GM12892 (cell line): ENCODE data around the gene AGPAT4.
"Not testable (repeated sequence)": the region's sequence is repeated elsewhere in the genome, so short reads cannot be mapped to it uniquely, and the experiment has no call there.

Source experiments
- DNase-seq: peaks from one replicate; pipeline ENCODE4 v3.0.0; 2011; ENCODE audit not compliant: insufficient read length
- FAIRE-seq: peaks from 2 replicates; lab custom pipeline; 2011; peaks lifted over from hg19 to GRCh38; lab: Jason Lieb, UNC
- POLR2A ChIP-seq: IDR thresholded peaks from 2 replicates; pipeline ENCODE4 v1.6.1; 2011; ENCODE audit warnings: low read depth, low read length, control low read depth
- POLR2AphosphoS5 ChIP-seq: IDR thresholded peaks from 2 replicates; pipeline ENCODE4 v1.6.1; 2011; ENCODE audit warnings: low read depth, low read length, control low read depth
- TAF1 ChIP-seq: IDR thresholded peaks from 2 replicates; pipeline ENCODE4 v1.6.1; 2011; ENCODE audit warnings: low read depth, mild to moderate bottlenecking, control low read depth, low read length, borderline replicate concordance

The AGPAT4 gene

GRCh38 chr6:161125591-161125990 lies 148.3 kb downstream of the AGPAT4 start:
- TF ChIP-seq POLR2A (no peak), POLR2AphosphoS5 (no peak), TAF1 (no peak)
- DNase-seq (no peak), FAIRE-seq (no peak)

GRCh38 chr6:161123319-161123718 lies 150.5 kb downstream of the AGPAT4 start:
- FAIRE-seq, DNase-seq: not testable (repeated sequence)

- no peak for TF ChIP-seq TAF1
- no peak for TF ChIP-seq POLR2AphosphoS5
- DNase-seq (no peak), FAIRE-seq (no peak)
These were observed 155.9 kb downstream of the AGPAT4 start for GRCh38 chr6:161117942-161118341.

- no peak for DNase-seq
- FAIRE-seq: peak; percentile 5
- no peak for TF ChIP-seq POLR2A
- no peak for TF ChIP-seq TAF1
- TF ChIP-seq POLR2AphosphoS5: no peak
These were observed 156.6 kb downstream of the AGPAT4 start for GRCh38 chr6:161117308-161117707.

- FAIRE-seq (no peak), DNase-seq (no peak)
- TF ChIP-seq POLR2A (no peak), TAF1 (no peak), POLR2AphosphoS5 (no peak)
These were observed 157.3 kb downstream of the AGPAT4 start for GRCh38 chr6:161116554-161116953.

- no peak for FAIRE-seq
- TF ChIP-seq TAF1: no peak
- no peak for TF ChIP-seq POLR2AphosphoS5
- TF ChIP-seq POLR2A: no peak
- no peak for DNase-seq
These were observed 158.4 kb downstream of the AGPAT4 start for GRCh38 chr6:161115468-161115867.

- no peak for FAIRE-seq
- no peak for DNase-seq
- no peak for TF ChIP-seq TAF1
These were observed 162.6 kb downstream of the AGPAT4 start for GRCh38 chr6:161111261-161111660.

- DNase-seq: no peak
- FAIRE-seq: no peak
These were observed 163.7 kb downstream of the AGPAT4 start for GRCh38 chr6:161110028-161110779.

GRCh38 chr6:161109366-161109765 lies 164.5 kb downstream of the AGPAT4 start:
- FAIRE-seq (no peak), DNase-seq (no peak)
- TF ChIP-seq POLR2AphosphoS5 (no peak), TAF1 (no peak), POLR2A (no peak)

More at GRCh38 chr6:161110028-161110779, 163.7 kb downstream of the AGPAT4 start:
- TF ChIP-seq TAF1 (no peak), POLR2AphosphoS5 (no peak), POLR2A (no peak)

GRCh38 chr6:161108916-161109315 lies 164.9 kb downstream of the AGPAT4 start:
- DNase-seq (no peak), FAIRE-seq (no peak)
- TF ChIP-seq POLR2AphosphoS5 (no peak), POLR2A (no peak), TAF1 (no peak)

- DNase-seq (no peak), FAIRE-seq (no peak)
- TF ChIP-seq TAF1 (no peak), POLR2A (no peak), POLR2AphosphoS5 (no peak)
These were observed 165.8 kb downstream of the AGPAT4 start for GRCh38 chr6:161107779-161108730.

GRCh38 chr6:161105408-161105807 lies 168.5 kb downstream of the AGPAT4 start:
- no peak for DNase-seq
- FAIRE-seq: no peak
- TF ChIP-seq POLR2A: no peak
- no peak for TF ChIP-seq POLR2AphosphoS5

GRCh38 chr6:161104966-161105365 lies 168.9 kb downstream of the AGPAT4 start:
- FAIRE-seq: no peak
- no peak for TF ChIP-seq POLR2A
- TF ChIP-seq POLR2AphosphoS5: no peak
- TF ChIP-seq TAF1: no peak

More at GRCh38 chr6:161104966-161105365, 168.9 kb downstream of the AGPAT4 start:
- DNase-seq: no peak
